K562 (cell line): ENCODE measurements around the gene TMEM179. TPM values are rescaled to one million over a fixed set of nuclear protein-coding genes. Genes with fewer than 3 reads are reported as not detected.

ENCODE experiments used
- ATAC-seq: fragments of 200-7000 bp; cut with Tn5 transposase; 3 replicates; pipeline ENCODE4 v1.9.1; 2020; ENCODE audit warnings: moderate library complexity
- BruUV-seq: library from RNA; stranded (reverse); fragments of 400-500 nt; replicated peaks from 2 replicates; lab custom pipeline; 2021; lab: Mats Ljungman, UMichigan
- CTCF ChIA-PET: fragments of 300-600 bp; formaldehyde crosslinking; extraction: SDS; loops from one replicate; lab custom pipeline; 2021; ENCODE audit warnings: low intra/inter-chr PET ratio; lab: Yijun Ruan, JAX
- POLR2A ChIA-PET: fragments of 300-600, 350-650 bp; sonication (Branson Sonifier 250); formaldehyde crosslinking; extraction: SDS; loops from one replicate; lab custom pipeline; 2021; ENCODE audit warnings: antibody characterized with exemption, inconsistent platforms; lab: Yijun Ruan, JAX
- DNase-seq, 4 experiments: peaks; one replicate each; pipeline versions ENCODE4 v3.0.0 to v3.0.0-alpha.2; 2011 to 2018; ENCODE audit warnings: low spot score in 3 of 4, mixed read lengths in 3 of 4; ENCODE audit errors: extremely low read depth in 1 of 4
- FAIRE-seq: peaks from 2 replicates; lab custom pipeline; 2011; peaks lifted over from hg19 to GRCh38; lab: Jason Lieb, UNC
- H2AFZ ChIP-seq: 2 replicates; pipeline ENCODE4 v1.6.0; 2011; ENCODE audit warnings: low read depth, low read length, control low read depth, inconsistent platforms
- H3K27ac ChIP-seq: fragments of 200-600 bp; 3 replicates; pipeline ENCODE4 v1.8.0; 2011; ENCODE audit warnings: low read depth, mild to moderate bottlenecking, control low read depth, inconsistent platforms, low read length, moderate library complexity, mixed read lengths; ENCODE audit errors: extremely low read depth
- H3K27me3 ChIP-seq, 2 experiments: fragments of 300-600 bp in 1 of 2; 2 replicates in 1 of 2; 3 replicates in 1 of 2; pipeline versions ENCODE4 v1.6.0 to v1.8.0; 2011; ENCODE audit warnings: inconsistent platforms in 2 of 2, low read length in 2 of 2, mild to moderate bottlenecking in 1 of 2, mixed read lengths in 1 of 2, moderate library complexity in 1 of 2; ENCODE audit not compliant: control insufficient read depth in 2 of 2, insufficient read depth in 2 of 2
- H3K36me3 ChIP-seq: fragments of 300-600 bp; 3 replicates; pipeline ENCODE4 v1.8.0; 2011; ENCODE audit warnings: mild to moderate bottlenecking, low read length, inconsistent platforms; ENCODE audit not compliant: control insufficient read depth, insufficient read depth
- H3K4me1 ChIP-seq, 2 experiments: fragments of 200-600 bp in 1 of 2; replicated peaks in 1 of 2; 2 replicates in 1 of 2; 3 replicates in 1 of 2; pipeline versions ENCODE4 v1.5.1 to v1.8.0; 2011; ENCODE audit warnings: inconsistent platforms in 2 of 2, low read length in 2 of 2, mild to moderate bottlenecking in 1 of 2, mixed read lengths in 1 of 2, moderate library complexity in 1 of 2; ENCODE audit not compliant: control insufficient read depth in 2 of 2, insufficient read depth in 2 of 2
- H3K4me2 ChIP-seq: 2 replicates; pipeline ENCODE4 v1.6.1; 2011; ENCODE audit warnings: low read length, control low read depth, inconsistent platforms, mixed read lengths; ENCODE audit not compliant: insufficient read depth
- H3K4me3 ChIP-seq: fragments of 200-600 bp; sonication (generic), shearing (Covaris generic); 2 replicates; pipeline ENCODE4 v1.5.1; 2016; ENCODE audit warnings: control low read depth, inconsistent platforms
- H3K79me2 ChIP-seq: fragments of 200-600 bp; 3 replicates; pipeline ENCODE4 v1.8.0; 2011; ENCODE audit warnings: low read length, inconsistent platforms; ENCODE audit not compliant: control insufficient read depth, insufficient read depth
- H3K9ac ChIP-seq, 2 experiments: 2 replicates each; pipeline versions ENCODE4 v1.6.0 to v1.6.1; 2011; ENCODE audit warnings: low read depth in 2 of 2, low read length in 2 of 2, control low read depth in 1 of 2, inconsistent platforms in 1 of 2, mild to moderate bottlenecking in 1 of 2, mixed read lengths in 1 of 2; ENCODE audit not compliant: insufficient read depth in 1 of 2
- H3K9me1 ChIP-seq: one replicate; pipeline ENCODE4 v1.6.0; 2011; ENCODE audit warnings: inconsistent platforms, mild to moderate bottlenecking, low read length, moderate library complexity; ENCODE audit not compliant: control insufficient read depth, insufficient read depth
- H3K9me3 ChIP-seq: replicated peaks from 2 replicates; pipeline ENCODE4 v1.5.1; 2011; ENCODE audit warnings: low read depth, low read length, inconsistent platforms; ENCODE audit not compliant: control insufficient read depth, insufficient read depth
- H4K20me1 ChIP-seq: replicated peaks from 2 replicates; pipeline ENCODE4 v1.6.1; 2011; ENCODE audit warnings: low read length, inconsistent platforms, mixed read lengths; ENCODE audit not compliant: control insufficient read depth, insufficient read depth
- BCOR ChIP-seq: fragments of 450-650 bp; IDR thresholded peaks from 2 replicates; pipeline ENCODE4 v1.6.1; 2016
- CREBBP ChIP-seq: IDR thresholded peaks from one replicate; pipeline ENCODE4 v1.6.1; 2012; ENCODE audit warnings: low read depth, mild to moderate bottlenecking, control low read depth, inconsistent platforms, low read length
- GABPB1 ChIP-seq: sonication (generic); formaldehyde crosslinking; IDR thresholded peaks from 2 replicates; pipeline ENCODE4 v1.8.0; 2022; ENCODE audit warnings: mild to moderate bottlenecking, missing genetic modification reagents
- GMEB1 ChIP-seq: fragments of 250-450 bp; sonication (Bioruptor Pico); IDR thresholded peaks from 2 replicates; pipeline ENCODE4 v1.4.0; 2020; ENCODE audit warnings: mild to moderate bottlenecking
- PML ChIP-seq: IDR thresholded peaks from 2 replicates; pipeline ENCODE4 v1.6.1; 2012; ENCODE audit warnings: low read length, inconsistent platforms
- POLR2A ChIP-seq: fragments of 450-650 bp; conservative IDR thresholded peaks from 2 replicates; pipeline ENCODE4 v1.6.1; 2016
- PRDM10 ChIP-seq: fragments of 450-650 bp; IDR thresholded peaks from 2 replicates; pipeline ENCODE4 v1.6.1; 2018; ENCODE audit not compliant: partially characterized antibody
- TAF9B ChIP-seq: fragments of 450-650 bp; IDR thresholded peaks from 2 replicates; pipeline ENCODE4 v1.6.1; 2018; ENCODE audit warnings: mild to moderate bottlenecking; ENCODE audit not compliant: partially characterized antibody
- TGIF2 ChIP-seq: sonication (generic); formaldehyde crosslinking; IDR thresholded peaks from 2 replicates; pipeline ENCODE4 v1.8.1; 2022; ENCODE audit warnings: mild to moderate bottlenecking, missing genetic modification reagents, moderate library complexity
- XRCC4 ChIP-seq: IDR thresholded peaks from one replicate; pipeline ENCODE4 v1.6.1; 2011; ENCODE audit not compliant: insufficient read depth, insufficient read length; ENCODE audit errors: extremely low read depth
- ZBTB8A ChIP-seq: fragments of 450-650 bp; IDR thresholded peaks from 2 replicates; pipeline ENCODE4 v1.6.1; 2018; ENCODE audit warnings: mild to moderate bottlenecking, moderate library complexity; ENCODE audit not compliant: partially characterized antibody
- ZNF239 ChIP-seq: fragments of 250-450 bp; sonication (Bioruptor Pico); IDR thresholded peaks from 2 replicates; pipeline ENCODE4 v1.4.0; 2020; ENCODE audit warnings: mild to moderate bottlenecking
- ZNF263 ChIP-seq: sonication (generic); formaldehyde crosslinking; IDR thresholded peaks from 2 replicates; pipeline ENCODE4 v1.8.0; 2022; ENCODE audit warnings: mild to moderate bottlenecking, missing genetic modification reagents, borderline replicate concordance
- WGBS: fragments of 100-300 bp; shearing (Covaris generic); methylation state at CpG from one replicate; pipeline ENCODE4 v1.1.6; 2016; ENCODE audit warnings: low coverage, mixed read lengths; ENCODE audit not compliant: insufficient coverage; ENCODE audit errors: missing lambda C conversion rate; 5-methylcytosine and 5-hydroxymethylcytosine counted together
- in situ Hi-C: fragments of 300-500 bp; cut with MboI; formaldehyde crosslinking; loops from 4 replicates; pipeline ENCODE4 v1.15.0; 2018; ENCODE audit warnings: inconsistent platforms, mixed read lengths
- intact Hi-C: fragments of 100-400 bp; cut with micrococcal nuclease; formaldehyde crosslinking; loops from 2 replicates; pipeline ENCODE4 v1.14.2; 2022
- polyA plus RNA-seq, 8 experiments: library from polyadenylated mRNA; depleted of rRNA in 4 of 8; stranded (reverse) in 5 of 8; unstranded in 3 of 8; fragments of >200 nt; fragmentation: Nextera tagmentation in 2 of 8; fragmentation: Illumina TruSeq in 1 of 8; extraction: Ambion mirVana in 2 of 8; extraction: Trizol in 1 of 8; gene quantifications; 2 replicates each; pipeline versions ENCODE4 v1.2.1 to v1.2.3, GENCODE V29; 2011 to 2014; ENCODE audit warnings: inconsistent platforms in 1 of 8, missing spikeins in 1 of 8
- total RNA-seq, 7 experiments: library from RNA; depleted of rRNA in 6 of 7; stranded (reverse); fragments of >200 nt in 6 of 7; fragmentation: Illumina TruSeq in 2 of 7; extraction: Trizol in 2 of 7; gene quantifications; 2 replicates each; pipeline versions ENCODE4 v1.2.1 to v1.2.3, GENCODE V29; 2011 to 2021; ENCODE audit warnings: low replicate concordance in 1 of 7
- TF ChIP-seq, protein P1 (sequence below): fragments of 450-650 bp; formaldehyde crosslinking; IDR thresholded peaks from 2 replicates; pipeline ENCODE4 v1.4.0; 2022; ENCODE audit warnings: missing genetic modification characterization

Gene TMEM179
- total and polyA plus RNA-seq, 9 of the 15 experiments (the other 6 are each of a cell fraction or from before 2014, with no cell fraction given) = not detected

- H3K36me3 ChIP-seq = no peaks in the 10 kb centered on the region
- 4% methylated on average over 21 of the region's 27 CpGs for WGBS
- H3K27ac ChIP-seq = no peak overlapping the region
- peaks cover 0 to 49% of the 10 kb centered on the region in 2 experiments; a peak in 2 of 5 replicates for H3K4me1 ChIP-seq
- no peak overlapping the region for H3K9ac ChIP-seq
- H3K9me3 ChIP-seq = no peaks in the 10 kb centered on the region
- DNase-seq (peak in 1 of 4 experiments; percentile 17), ATAC-seq (no peak), FAIRE-seq (no peak)
- intact Hi-C loops = loop anchor here (10.0 kb wide), 1 partner anchor 57 kb away; no protein-coding TSS in a partner anchor
- ChIA-PET POLR2A (no interaction called here), CTCF (no interaction called here)
- no peaks in the 10 kb centered on the region for H3K9me1 ChIP-seq
- H3K27me3 ChIP-seq = peaks cover 0 to 42% of the 10 kb centered on the region in 2 experiments; a peak in 3 of 5 replicates
- in situ Hi-C loops = no loop called here
- no peaks in the 10 kb centered on the region for H3K79me2 ChIP-seq
- no peak overlapping the region for H3K4me2 ChIP-seq
- BruUV-seq = no TSS peak
- no peak overlapping the region for H3K4me3 ChIP-seq
- H4K20me1 ChIP-seq = no peaks in the 10 kb centered on the region; the same call in none of the 2 replicates
- H2AFZ ChIP-seq = no peak overlapping the region
- TF ChIP-seq GABPB1 (CRISPR knock-in tag) (no peak), ZNF239 (CRISPR knock-in tag) (no peak), BCOR (no peak), ZNF263 (CRISPR knock-in tag) (no peak), ZBTB8A (no peak), PML (no peak), GMEB1 (CRISPR knock-in tag) (no peak), XRCC4 (no peak), POLR2A (no peak), TGIF2 (CRISPR knock-in tag) (no peak), TAF9B (no peak), CREBBP (no peak), PRDM10 (no peak)
- TF ChIP-seq, protein P1, sequence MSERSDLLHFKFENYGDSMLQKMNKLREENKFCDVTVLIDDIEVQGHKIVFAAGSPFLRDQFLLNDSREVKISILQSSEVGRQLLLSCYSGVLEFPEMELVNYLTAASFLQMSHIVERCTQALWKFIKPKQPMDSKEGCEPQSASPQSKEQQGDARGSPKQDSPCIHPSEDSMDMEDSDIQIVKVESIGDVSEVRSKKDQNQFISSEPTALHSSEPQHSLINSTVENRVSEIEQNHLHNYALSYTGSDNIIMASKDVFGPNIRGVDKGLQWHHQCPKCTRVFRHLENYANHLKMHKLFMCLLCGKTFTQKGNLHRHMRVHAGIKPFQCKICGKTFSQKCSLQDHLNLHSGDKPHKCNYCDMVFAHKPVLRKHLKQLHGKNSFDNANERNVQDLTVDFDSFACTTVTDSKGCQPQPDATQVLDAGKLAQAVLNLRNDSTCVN (CRISPR knock-in tag) = no peak
These were observed 37.2 kb downstream of the TMEM179 start for GRCh38 chr14:104567141-104567956.
